Loucy (cell line): ENCODE data around the gene ZBTB32.

Experiments
- H2AFZ ChIP-seq: fragments of 200-600 bp; sonication (generic); 2 replicates; pipeline ENCODE4 v1.6.0; 2016; ENCODE audit warnings: antibody characterized with exemption, mild to moderate bottlenecking, low read length, moderate library complexity
- H3F3A ChIP-seq: fragments of 200-600 bp; 2 replicates; pipeline ENCODE4 v1.6.0; 2016; ENCODE audit warnings: antibody characterized with exemption, low read depth, mild to moderate bottlenecking
- H3K27me3 ChIP-seq: fragments of 200-600 bp; sonication (generic); 2 replicates; pipeline ENCODE4 v1.6.1; 2014; ENCODE audit warnings: low read length, mild to moderate bottlenecking; ENCODE audit not compliant: insufficient read depth, poor library complexity, severe bottlenecking
- H3K36me3 ChIP-seq: fragments of 200-600 bp; sonication (generic); 2 replicates; pipeline ENCODE4 v1.6.1; 2016; ENCODE audit warnings: low read length; ENCODE audit not compliant: insufficient read depth
- H3K4me1 ChIP-seq: fragments of 200-600 bp; sonication (generic); 2 replicates; pipeline ENCODE4 v1.5.1; 2014; ENCODE audit warnings: low read length, mild to moderate bottlenecking; ENCODE audit not compliant: insufficient read depth, poor library complexity, severe bottlenecking
- H3K4me2 ChIP-seq: fragments of 200-600 bp; sonication (generic); 2 replicates; pipeline ENCODE4 v1.6.0; 2014; ENCODE audit warnings: antibody characterized with exemption, low read length, low read depth, mild to moderate bottlenecking; ENCODE audit not compliant: poor library complexity, severe bottlenecking
- H3K4me3 ChIP-seq: fragments of 200-600 bp; sonication (generic); 2 replicates; pipeline ENCODE4 v1.5.1; 2014; ENCODE audit warnings: low read length, mild to moderate bottlenecking, mixed read lengths; ENCODE audit not compliant: poor library complexity, severe bottlenecking
- H3K79me2 ChIP-seq: fragments of 200-600 bp; sonication (generic); 2 replicates; pipeline ENCODE4 v1.6.1; 2014; ENCODE audit warnings: low read length; ENCODE audit not compliant: insufficient read depth
- H3K9ac ChIP-seq: fragments of 200-600 bp; sonication (generic); 2 replicates; pipeline ENCODE4 v1.6.0; 2014; ENCODE audit warnings: mild to moderate bottlenecking, low read depth, low read length, moderate library complexity; ENCODE audit not compliant: poor library complexity, severe bottlenecking
- H3K9me2 ChIP-seq: fragments of 200-600 bp; sonication (generic); replicated peaks from 2 replicates; pipeline ENCODE4 v1.6.1; 2016; ENCODE audit warnings: low read depth, low read length, mixed read lengths
- H3K9me3 ChIP-seq: fragments of 200-600 bp; sonication (generic); 2 replicates; pipeline ENCODE4 v1.6.1; 2014; ENCODE audit warnings: mild to moderate bottlenecking, antibody characterized with exemption, low read length, low read depth; ENCODE audit not compliant: insufficient read depth
- H4K20me1 ChIP-seq: fragments of 200-600 bp; sonication (generic); 2 replicates; pipeline ENCODE4 v1.6.0; 2014; ENCODE audit warnings: antibody characterized with exemption, low read length, mild to moderate bottlenecking; ENCODE audit not compliant: insufficient read depth, poor library complexity, severe bottlenecking
- EZH2phosphoT487 ChIP-seq: fragments of 200-600 bp; IDR thresholded peaks from 2 replicates; pipeline ENCODE4 v1.6.1; 2018; ENCODE audit warnings: antibody characterized with exemption, mild to moderate bottlenecking, moderate library complexity, borderline replicate concordance
- TF ChIP-seq, protein P1 (sequence below): fragments of 200-600 bp; sonication (generic); conservative IDR thresholded peaks from 2 replicates; pipeline ENCODE4 v1.5.1; 2014; ENCODE audit warnings: mild to moderate bottlenecking, antibody characterized with exemption, low read length

Gene ZBTB32

DNA sequence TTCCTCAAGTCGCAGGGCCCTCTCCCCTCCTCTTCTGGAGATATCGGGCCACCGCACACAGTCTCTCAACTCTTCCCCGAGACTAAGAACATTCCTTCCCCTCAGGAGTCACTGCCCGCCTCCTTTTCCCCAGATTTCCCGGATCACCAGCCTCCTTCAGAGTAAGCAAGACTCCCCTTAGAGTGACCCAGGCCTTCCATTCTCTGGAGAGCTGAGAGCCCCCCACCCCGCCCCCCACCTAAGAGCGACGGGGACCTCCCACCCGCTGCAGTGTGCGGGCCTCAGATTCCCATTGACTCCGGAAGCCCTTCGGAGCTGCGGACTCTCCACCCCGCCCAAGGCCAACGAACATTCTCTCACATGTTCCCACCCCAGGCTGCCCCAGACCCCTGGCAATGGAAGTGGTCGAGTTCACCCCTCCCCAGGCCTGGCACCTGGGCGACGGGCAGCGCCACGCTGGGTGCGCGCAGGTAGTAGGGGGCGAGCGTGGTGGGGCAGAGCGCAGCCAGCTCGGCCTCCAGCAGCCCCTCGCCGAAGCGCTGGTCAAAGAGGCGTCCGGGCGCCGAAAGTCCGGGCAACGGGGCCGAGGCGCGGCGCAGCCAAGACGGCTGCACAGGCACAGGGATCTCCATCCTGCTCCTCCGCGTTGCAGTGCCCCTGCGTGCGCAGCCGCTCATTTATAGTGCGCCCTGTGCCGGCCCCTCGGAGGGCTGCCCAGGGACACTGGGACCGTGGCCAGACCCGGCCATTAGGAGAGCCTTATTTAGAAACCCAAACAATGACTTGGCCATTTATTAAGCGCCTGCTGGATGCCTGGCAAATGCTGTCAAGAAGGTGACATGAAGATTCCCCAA is 52.2 kb downstream of the ZBTB32 start, which contains the start of gene HSPB6:
Gene HSPB6, minus strand, starts transcription at position 653 of the 854 bp plus-strand sequence. Its CDS starts 21 bp downstream, at position 632.
- no peaks in the 10 kb centered on the region; the same call in 1 of the 2 replicates for H3K36me3 ChIP-seq
- peaks cover 13% of the 10 kb centered on the region for H3K4me1 ChIP-seq
- no peak within 1 kb of the TSS; the same call in 1 of the 2 replicates for H2AFZ ChIP-seq
- no peaks in the 10 kb centered on the region for H3K27me3 ChIP-seq
- no peaks in the 10 kb centered on the region for H4K20me1 ChIP-seq
- peak within 1 kb of the TSS; percentile 83 for H3K4me2 ChIP-seq
- H3K9ac ChIP-seq, result peak within 1 kb of the TSS; percentile 85
- H3K9me3 ChIP-seq, result no peaks in the 10 kb centered on the region
- no peaks in the 10 kb centered on the region for H3K9me2 ChIP-seq
- peaks cover 13% of the 10 kb centered on the region; the same call in 1 of the 2 replicates for H3K79me2 ChIP-seq
- no peak for TF ChIP-seq EZH2phosphoT487
- TF ChIP-seq, protein P1, sequence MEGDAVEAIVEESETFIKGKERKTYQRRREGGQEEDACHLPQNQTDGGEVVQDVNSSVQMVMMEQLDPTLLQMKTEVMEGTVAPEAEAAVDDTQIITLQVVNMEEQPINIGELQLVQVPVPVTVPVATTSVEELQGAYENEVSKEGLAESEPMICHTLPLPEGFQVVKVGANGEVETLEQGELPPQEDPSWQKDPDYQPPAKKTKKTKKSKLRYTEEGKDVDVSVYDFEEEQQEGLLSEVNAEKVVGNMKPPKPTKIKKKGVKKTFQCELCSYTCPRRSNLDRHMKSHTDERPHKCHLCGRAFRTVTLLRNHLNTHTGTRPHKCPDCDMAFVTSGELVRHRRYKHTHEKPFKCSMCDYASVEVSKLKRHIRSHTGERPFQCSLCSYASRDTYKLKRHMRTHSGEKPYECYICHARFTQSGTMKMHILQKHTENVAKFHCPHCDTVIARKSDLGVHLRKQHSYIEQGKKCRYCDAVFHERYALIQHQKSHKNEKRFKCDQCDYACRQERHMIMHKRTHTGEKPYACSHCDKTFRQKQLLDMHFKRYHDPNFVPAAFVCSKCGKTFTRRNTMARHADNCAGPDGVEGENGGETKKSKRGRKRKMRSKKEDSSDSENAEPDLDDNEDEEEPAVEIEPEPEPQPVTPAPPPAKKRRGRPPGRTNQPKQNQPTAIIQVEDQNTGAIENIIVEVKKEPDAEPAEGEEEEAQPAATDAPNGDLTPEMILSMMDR, result no peak
- no peaks in the 10 kb centered on the region for H3F3A ChIP-seq
- peak within 1 kb of the TSS; percentile 89 for H3K4me3 ChIP-seq

DNA sequence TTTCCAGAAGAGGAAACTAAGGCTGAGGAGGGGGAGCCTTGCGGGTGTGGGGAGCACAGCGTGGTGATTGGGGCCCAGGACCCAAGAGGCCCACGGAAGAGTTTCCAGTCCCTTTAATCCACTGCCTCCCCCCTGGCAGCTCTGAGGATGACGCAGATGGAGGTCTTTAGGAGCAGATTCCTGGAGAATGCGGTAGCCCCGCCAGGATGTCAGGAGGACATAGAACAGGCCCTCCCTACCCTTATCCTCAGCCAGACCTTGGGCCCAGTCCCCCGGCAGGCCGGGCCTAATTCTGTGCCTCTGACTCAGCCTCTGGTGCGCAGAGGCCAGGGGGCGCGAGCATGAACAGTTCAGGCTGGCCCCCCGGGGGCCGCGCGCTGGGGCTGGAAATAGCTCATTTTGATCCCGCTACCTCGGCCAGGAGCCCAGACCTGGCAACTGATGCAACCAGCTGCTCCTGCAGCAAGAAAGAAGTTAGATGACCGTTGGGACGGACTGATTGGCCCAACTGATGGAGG is 52.9 kb downstream of the ZBTB32 start:
- H3K4me1 ChIP-seq, result peaks cover 13% of the 10 kb centered on the region
- no peaks in the 10 kb centered on the region; the same call in 1 of the 2 replicates for H3K36me3 ChIP-seq
- no peaks in the 10 kb centered on the region for H3F3A ChIP-seq
- no peak overlapping the region; the same call in 1 of the 2 replicates for H2AFZ ChIP-seq
- H3K4me3 ChIP-seq, result peak overlapping the region; percentile 73
- no peak for TF ChIP-seq EZH2phosphoT487
- TF ChIP-seq, protein P1, result no peak
- peak overlapping the region; percentile 85 for H3K9ac ChIP-seq
- H3K4me2 ChIP-seq, result peak overlapping the region; percentile 83
- H4K20me1 ChIP-seq, result no peaks in the 10 kb centered on the region
- H3K9me2 ChIP-seq, result no peaks in the 10 kb centered on the region
- H3K79me2 ChIP-seq, result peaks cover 13% of the 10 kb centered on the region; the same call in 1 of the 2 replicates
- H3K9me3 ChIP-seq, result no peaks in the 10 kb centered on the region
- H3K27me3 ChIP-seq, result no peaks in the 10 kb centered on the region

DNA sequence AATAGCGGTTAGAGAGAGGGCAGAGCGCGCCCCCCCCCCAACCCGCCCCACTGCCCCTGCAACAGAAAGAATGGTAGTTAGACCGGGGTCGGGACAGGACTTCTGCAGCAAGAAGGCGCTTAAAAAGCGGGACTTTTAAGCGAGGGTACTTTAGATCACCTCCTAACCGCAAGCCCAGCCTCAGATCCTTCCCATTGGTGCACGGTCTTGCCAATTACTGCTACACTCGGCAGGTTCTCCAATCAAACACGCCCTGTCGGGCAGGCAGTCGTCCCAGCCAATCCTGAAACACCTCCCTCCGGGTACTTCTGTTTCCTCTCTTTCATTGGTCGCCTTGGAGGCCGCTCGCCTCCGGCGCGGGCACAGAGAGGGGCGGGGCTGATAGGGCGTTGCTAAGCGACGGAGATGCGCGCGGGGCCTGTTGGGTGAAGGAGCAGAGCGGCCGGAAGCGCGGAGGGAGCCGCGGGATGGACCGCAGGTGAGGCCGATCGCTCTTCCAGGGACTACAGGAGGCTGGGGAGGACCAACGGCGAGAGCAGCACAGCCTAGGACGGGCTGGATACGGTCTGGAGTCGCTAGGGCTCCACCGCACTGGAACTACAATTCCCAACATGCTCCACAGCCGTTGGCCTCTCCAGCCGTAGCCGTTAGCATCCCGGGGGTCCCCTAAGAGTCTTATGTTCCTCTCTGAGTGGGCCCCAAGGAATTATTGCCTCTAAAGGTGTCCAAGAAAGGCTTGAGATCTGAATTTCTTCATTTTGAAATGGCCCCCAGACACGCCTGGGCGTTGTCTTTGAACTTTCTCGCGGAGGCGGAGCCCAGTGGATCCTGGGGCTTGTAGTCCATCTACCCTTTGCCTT is 53.6 kb downstream of the ZBTB32 start, which contains the start of gene PROSER3:
Gene PROSER3, plus strand, starts transcription at position 428 of the 860 bp plus-strand sequence. Its CDS starts 40 bp downstream, at position 468.
- Histone ChIP-seq H3K9me2 (no peaks in the 10 kb centered on the region), H3K27me3 (no peaks in the 10 kb centered on the region), H3K4me3 (peak within 1 kb of the TSS; percentile 89), H2AFZ (peak within 1 kb of the TSS; percentile 94), H3K79me2 (peaks cover 13% of the 10 kb centered on the region; the same call in 1 of the 2 replicates), H3K9ac (peak within 1 kb of the TSS; percentile 89), H4K20me1 (no peaks in the 10 kb centered on the region), H3F3A (no peaks in the 10 kb centered on the region), H3K9me3 (no peaks in the 10 kb centered on the region), H3K36me3 (no peaks in the 10 kb centered on the region; the same call in 1 of the 2 replicates), H3K4me1 (peaks cover 13% of the 10 kb centered on the region), H3K4me2 (peak within 1 kb of the TSS; percentile 83)
- TF ChIP-seq, protein P1, result no peak
- no peak for TF ChIP-seq EZH2phosphoT487
